A673 (cell line): ENCODE results near the gene SPATA3.

Experiments
- EZH2 ChIP-seq: fragments of 200-600 bp; sonication (generic); IDR thresholded peaks from 2 replicates; pipeline ENCODE4 v1.6.1; 2017; ENCODE audit warnings: borderline replicate concordance, low read depth, mild to moderate bottlenecking, mixed read lengths, antibody characterized with exemption, low read length; ENCODE audit not compliant: poor library complexity, severe bottlenecking
- TF ChIP-seq, protein P1 (sequence below): fragments of 300-800, 200-600 bp; sonication (generic); conservative IDR thresholded peaks from 2 replicates; pipeline ENCODE4 v1.5.1; 2017; ENCODE audit warnings: low read depth, mild to moderate bottlenecking, antibody characterized with exemption, low read length, moderate library complexity, mixed read lengths

DNA sequence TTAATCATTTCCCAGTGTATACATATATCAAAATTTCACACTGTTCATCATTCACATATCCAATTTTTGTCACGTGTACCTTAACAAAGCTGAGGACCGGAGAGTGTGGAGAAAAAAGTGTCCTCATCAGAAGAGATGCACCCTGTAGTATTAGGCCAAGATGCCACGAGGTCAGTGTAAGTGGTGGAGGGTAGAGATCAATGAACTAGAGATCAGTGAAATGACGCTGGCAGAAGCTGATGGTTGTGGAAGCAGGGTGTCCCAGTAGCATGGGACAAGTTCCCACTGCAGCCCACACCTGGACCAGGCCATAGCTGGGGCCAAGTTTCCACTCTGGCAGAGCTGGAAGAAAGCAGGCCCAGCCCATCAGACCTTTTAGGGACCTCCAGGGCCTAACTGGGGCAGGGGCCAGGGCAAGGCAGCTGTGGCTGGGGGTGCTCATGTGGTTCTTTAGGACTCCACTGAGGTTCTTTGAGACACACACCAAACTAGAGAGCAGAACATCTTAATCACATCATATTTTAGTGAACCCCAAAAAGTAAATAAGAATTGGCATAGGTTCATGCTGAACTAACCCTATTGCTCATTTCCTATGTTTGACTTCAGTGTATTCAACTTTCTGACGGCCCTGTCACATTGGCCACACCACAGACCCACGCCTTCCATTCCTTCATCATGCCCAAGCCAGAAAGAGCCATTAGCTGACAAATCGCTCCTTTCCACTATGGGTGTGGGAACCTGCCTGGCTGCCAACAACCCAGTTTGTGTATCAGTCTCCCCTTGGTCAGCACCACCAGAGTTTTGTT is 49.3 kb upstream of the SPATA3 start:
- TF ChIP-seq, protein P1, sequence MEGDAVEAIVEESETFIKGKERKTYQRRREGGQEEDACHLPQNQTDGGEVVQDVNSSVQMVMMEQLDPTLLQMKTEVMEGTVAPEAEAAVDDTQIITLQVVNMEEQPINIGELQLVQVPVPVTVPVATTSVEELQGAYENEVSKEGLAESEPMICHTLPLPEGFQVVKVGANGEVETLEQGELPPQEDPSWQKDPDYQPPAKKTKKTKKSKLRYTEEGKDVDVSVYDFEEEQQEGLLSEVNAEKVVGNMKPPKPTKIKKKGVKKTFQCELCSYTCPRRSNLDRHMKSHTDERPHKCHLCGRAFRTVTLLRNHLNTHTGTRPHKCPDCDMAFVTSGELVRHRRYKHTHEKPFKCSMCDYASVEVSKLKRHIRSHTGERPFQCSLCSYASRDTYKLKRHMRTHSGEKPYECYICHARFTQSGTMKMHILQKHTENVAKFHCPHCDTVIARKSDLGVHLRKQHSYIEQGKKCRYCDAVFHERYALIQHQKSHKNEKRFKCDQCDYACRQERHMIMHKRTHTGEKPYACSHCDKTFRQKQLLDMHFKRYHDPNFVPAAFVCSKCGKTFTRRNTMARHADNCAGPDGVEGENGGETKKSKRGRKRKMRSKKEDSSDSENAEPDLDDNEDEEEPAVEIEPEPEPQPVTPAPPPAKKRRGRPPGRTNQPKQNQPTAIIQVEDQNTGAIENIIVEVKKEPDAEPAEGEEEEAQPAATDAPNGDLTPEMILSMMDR, result no peak
- no peak for TF ChIP-seq EZH2
